Measurements from ENCODE around the gene MYH14. TPM values are rescaled to one million over a fixed set of nuclear protein-coding genes. Genes with fewer than 3 reads are reported as not detected.
"Not testable (repeated sequence)": the region's sequence is repeated elsewhere in the genome, so short reads cannot be mapped to it uniquely, and the experiment has no call there.

MYH14 gene
- total and polyA plus RNA-seq, 9 donors: 11.3 to 49.7 (median 32.9) TPM

DNA sequence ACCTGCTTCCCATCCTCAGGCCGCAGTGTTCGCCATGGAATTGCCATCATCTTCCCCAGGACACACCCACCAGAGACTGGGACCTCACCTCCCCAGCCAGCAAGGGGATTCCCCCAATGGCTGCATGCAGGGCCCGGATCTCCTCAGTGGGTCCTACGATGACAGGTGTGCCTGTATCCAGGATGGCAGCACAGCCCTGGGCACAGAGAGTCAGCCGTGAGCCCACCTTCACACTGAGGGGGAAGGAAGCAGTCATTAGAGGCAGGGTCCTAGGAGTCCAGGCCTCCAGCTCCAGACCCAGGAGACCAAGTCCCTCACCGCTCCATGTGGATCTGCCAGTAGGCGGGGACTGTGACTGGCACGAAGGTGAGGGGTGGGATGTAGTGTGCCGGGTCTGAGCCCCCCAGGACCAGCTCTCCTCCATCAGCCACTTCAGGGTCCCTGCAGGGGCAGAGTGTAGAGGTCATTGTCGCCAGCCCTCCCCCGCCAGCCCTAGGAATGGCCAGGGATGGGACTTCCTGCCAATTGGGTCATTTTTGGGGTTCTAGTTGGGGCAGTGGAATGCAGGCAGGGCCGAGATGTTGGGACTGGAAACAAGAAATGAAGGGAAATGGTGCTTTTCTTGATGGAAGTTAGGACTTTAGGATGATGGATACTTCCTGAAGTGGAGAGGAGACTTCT lies 131.5 kb downstream of the MYH14 start:
- DNase-seq: no peak

DNA sequence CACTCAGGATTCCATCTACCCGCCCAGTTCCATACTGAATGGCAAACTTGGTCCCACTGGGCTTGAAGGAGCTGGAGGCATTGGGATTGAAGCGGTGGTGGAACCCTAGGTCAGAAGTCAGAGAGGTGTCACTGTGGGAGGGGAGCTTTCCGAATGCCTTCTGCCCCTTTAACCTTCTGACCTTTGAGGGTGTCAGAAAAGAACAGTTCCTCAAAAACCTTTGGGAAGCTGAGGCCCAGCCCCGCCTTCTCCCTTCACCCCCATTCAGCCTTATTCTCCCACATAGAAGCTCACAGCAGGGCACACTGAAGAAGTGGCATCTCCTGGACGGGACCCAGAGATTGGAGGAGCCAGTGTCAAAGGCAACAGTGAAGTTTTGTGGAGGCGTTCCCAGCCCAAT lies 133.6 kb downstream of the MYH14 start:
- Histone ChIP-seq H3K4me1 (ENCODE audit: control insufficient read depth, insufficient read depth, low read length) (peaks cover 17% of the 10 kb centered on the region), H3K27me3 (ENCODE audit: control insufficient read depth, insufficient read depth, low read length) (peaks cover 24% of the 10 kb centered on the region)
- not testable (repeated sequence) for H3K27ac ChIP-seq (ENCODE audit: low read length); H3K4me3 ChIP-seq (ENCODE audit: low read length); H3K9me3 ChIP-seq (replicated peaks; ENCODE audit: control insufficient read depth, low read depth, low read length); DNase-seq; H3K36me3 ChIP-seq (ENCODE audit: control insufficient read depth, insufficient read depth, low read length)
- WGBS (ENCODE audit: insufficient coverage): no CpG with 5 or more reads among the region's 6 CpGs

More for the DNA sequence above, 131.5 kb downstream of the MYH14 start:
- no peak overlapping the region for H3K27ac ChIP-seq (ENCODE audit: low read length)
- 91% methylated on average over 6 of the region's 12 CpGs for WGBS (ENCODE audit: insufficient coverage)
- no peaks in the 10 kb centered on the region for H3K36me3 ChIP-seq (ENCODE audit: control insufficient read depth, insufficient read depth, low read length)
- no peaks in the 10 kb centered on the region for H3K9me3 ChIP-seq (replicated peaks; ENCODE audit: control insufficient read depth, low read depth, low read length)
- no peak overlapping the region for H3K4me3 ChIP-seq (ENCODE audit: low read length)
- peaks cover 30% of the 10 kb centered on the region for H3K4me1 ChIP-seq (ENCODE audit: control insufficient read depth, insufficient read depth, low read length)
- H3K27me3 ChIP-seq (ENCODE audit: control insufficient read depth, insufficient read depth, low read length): peaks cover 46% of the 10 kb centered on the region

- no peak for DNase-seq
- Histone ChIP-seq H3K4me1 (ENCODE audit: control insufficient read depth, insufficient read depth, low read length) (no peaks in the 10 kb centered on the region), H3K27me3 (ENCODE audit: control insufficient read depth, insufficient read depth, low read length) (no peaks in the 10 kb centered on the region), H3K4me3 (ENCODE audit: low read length) (no peak overlapping the region), H3K27ac (ENCODE audit: low read length) (no peak overlapping the region), H3K36me3 (ENCODE audit: control insufficient read depth, insufficient read depth, low read length) (no peaks in the 10 kb centered on the region), H3K9me3 (replicated peaks; ENCODE audit: control insufficient read depth, low read depth, low read length) (peaks cover 7% of the 10 kb centered on the region)
Observed at GRCh38 chr19:50340331-50340730, 136.9 kb downstream of the MYH14 start.

DNA sequence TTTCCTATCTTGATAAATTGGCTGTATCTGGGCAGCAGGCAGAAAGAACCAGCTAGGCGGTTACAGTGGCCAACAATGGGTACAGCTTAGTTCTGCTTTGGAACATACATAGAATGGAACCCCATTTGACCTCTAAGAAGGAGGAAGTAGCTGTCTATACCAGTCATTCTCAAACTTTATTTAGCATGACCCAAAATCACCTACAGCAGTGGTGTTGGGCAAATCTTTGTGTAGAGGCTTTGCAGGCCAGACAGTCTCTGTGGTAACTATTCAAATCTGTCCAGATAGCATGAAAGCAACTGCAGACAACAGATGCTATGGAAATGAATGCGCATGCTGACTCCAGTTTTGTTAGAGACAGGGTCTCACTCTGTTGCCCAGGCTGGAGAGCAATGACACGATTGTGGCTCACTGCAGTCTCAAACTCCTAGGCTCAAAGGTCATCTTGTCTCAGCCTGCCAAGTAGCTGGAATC lies 137.7 kb downstream of the MYH14 start:
- Histone ChIP-seq H3K27ac (ENCODE audit: low read length) (no peak overlapping the region), H3K36me3 (ENCODE audit: control insufficient read depth, insufficient read depth, low read length) (no peaks in the 10 kb centered on the region), H3K4me3 (ENCODE audit: low read length) (no peak overlapping the region), H3K9me3 (replicated peaks; ENCODE audit: control insufficient read depth, low read depth, low read length) (peaks cover 7% of the 10 kb centered on the region), H3K4me1 (ENCODE audit: control insufficient read depth, insufficient read depth, low read length) (no peaks in the 10 kb centered on the region), H3K27me3 (ENCODE audit: control insufficient read depth, insufficient read depth, low read length) (no peaks in the 10 kb centered on the region)
- 77% methylated on average over 3 of the region's 3 CpGs for WGBS (ENCODE audit: insufficient coverage)
- DNase-seq: peak; percentile 36

- WGBS (ENCODE audit: insufficient coverage): 80% methylated on average over 1 of the region's 8 CpGs
- no peaks in the 10 kb centered on the region for H3K4me1 ChIP-seq (ENCODE audit: control insufficient read depth, insufficient read depth, low read length)
- no peaks in the 10 kb centered on the region for H3K27me3 ChIP-seq (ENCODE audit: control insufficient read depth, insufficient read depth, low read length)
- DNase-seq: no peak
- no peak overlapping the region for H3K27ac ChIP-seq (ENCODE audit: low read length)
- peaks cover 7% of the 10 kb centered on the region for H3K9me3 ChIP-seq (replicated peaks; ENCODE audit: control insufficient read depth, low read depth, low read length)
- H3K4me3 ChIP-seq (ENCODE audit: low read length): no peak overlapping the region
- H3K36me3 ChIP-seq (ENCODE audit: control insufficient read depth, insufficient read depth, low read length): no peaks in the 10 kb centered on the region
Observed at GRCh38 chr19:50344661-50345318, 141.4 kb downstream of the MYH14 start.

GRCh38 chr19:50347089-50347581 lies 143.7 kb downstream of the MYH14 start:
- not testable (repeated sequence) for H3K27me3 ChIP-seq (ENCODE audit: control insufficient read depth, insufficient read depth, low read length); H3K4me1 ChIP-seq (ENCODE audit: control insufficient read depth, insufficient read depth, low read length); DNase-seq; H3K9me3 ChIP-seq (replicated peaks; ENCODE audit: control insufficient read depth, low read depth, low read length); H3K27ac ChIP-seq (ENCODE audit: low read length); H3K36me3 ChIP-seq (ENCODE audit: control insufficient read depth, insufficient read depth, low read length); H3K4me3 ChIP-seq (ENCODE audit: low read length)
- WGBS (ENCODE audit: insufficient coverage): 14% methylated on average over 1 of the region's 8 CpGs

DNA sequence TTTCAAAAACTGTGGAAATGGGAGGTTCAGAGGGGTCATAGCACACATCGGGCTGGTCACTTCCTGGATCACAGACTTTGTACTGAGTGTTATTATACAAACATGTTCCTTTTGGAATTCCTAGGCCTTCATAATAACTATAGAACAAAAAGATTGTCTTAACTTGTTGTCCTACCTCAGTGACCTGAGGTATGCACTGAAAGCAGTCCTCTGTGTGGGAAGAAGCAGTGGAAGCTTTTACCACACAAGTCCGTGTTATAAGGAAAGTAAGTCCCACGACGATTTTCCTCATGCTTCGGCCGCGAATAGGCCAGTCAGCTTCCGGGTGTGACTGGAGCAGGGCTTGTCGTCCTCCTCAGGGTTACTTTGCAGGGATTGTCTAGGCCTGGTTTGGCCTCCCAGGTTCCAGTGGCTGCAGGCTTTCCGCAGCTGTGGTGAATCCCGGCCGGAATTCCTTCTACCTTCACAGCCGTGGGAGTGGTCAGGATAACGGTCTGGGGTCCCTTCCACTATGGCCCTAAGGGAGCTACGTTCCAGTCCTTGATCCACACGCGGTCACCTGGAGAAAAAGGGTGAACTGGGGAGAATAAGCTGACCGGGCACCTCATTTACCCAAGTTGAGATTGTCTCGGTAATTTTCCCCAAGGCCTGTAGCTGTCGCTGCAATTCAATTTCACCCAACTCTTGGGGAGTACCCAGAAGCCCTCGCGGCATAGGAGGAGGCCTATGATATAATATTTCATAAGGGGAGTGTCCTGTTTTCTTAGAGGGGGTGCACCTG lies 146.0 kb downstream of the MYH14 start:
- no peaks in the 10 kb centered on the region for H3K36me3 ChIP-seq (ENCODE audit: control insufficient read depth, insufficient read depth, low read length)
- no peak for DNase-seq
- no peaks in the 10 kb centered on the region for H3K27me3 ChIP-seq (ENCODE audit: control insufficient read depth, insufficient read depth, low read length)
- H3K4me3 ChIP-seq (ENCODE audit: low read length): no peak overlapping the region
- no peaks in the 10 kb centered on the region for H3K4me1 ChIP-seq (ENCODE audit: control insufficient read depth, insufficient read depth, low read length)
- peaks cover 6% of the 10 kb centered on the region for H3K9me3 ChIP-seq (replicated peaks; ENCODE audit: control insufficient read depth, low read depth, low read length)
- no peak overlapping the region for H3K27ac ChIP-seq (ENCODE audit: low read length)
- WGBS (ENCODE audit: insufficient coverage): 49% methylated on average over 13 of the region's 22 CpGs

- Histone ChIP-seq H3K27me3 (ENCODE audit: control insufficient read depth, insufficient read depth, low read length) (peaks cover under 1% of the 10 kb centered on the region), H3K4me3 (ENCODE audit: low read length) (no peak overlapping the region), H3K36me3 (ENCODE audit: control insufficient read depth, insufficient read depth, low read length) (no peaks in the 10 kb centered on the region), H3K27ac (ENCODE audit: low read length) (no peak overlapping the region), H3K4me1 (ENCODE audit: control insufficient read depth, insufficient read depth, low read length) (peaks cover under 1% of the 10 kb centered on the region), H3K9me3 (replicated peaks; ENCODE audit: control insufficient read depth, low read depth, low read length) (no peaks in the 10 kb centered on the region)
- WGBS (ENCODE audit: insufficient coverage): 43% methylated on average over 1 of the region's 4 CpGs
- no peak for DNase-seq
Observed at GRCh38 chr19:50352242-50352641, 148.8 kb downstream of the MYH14 start.

DNA sequence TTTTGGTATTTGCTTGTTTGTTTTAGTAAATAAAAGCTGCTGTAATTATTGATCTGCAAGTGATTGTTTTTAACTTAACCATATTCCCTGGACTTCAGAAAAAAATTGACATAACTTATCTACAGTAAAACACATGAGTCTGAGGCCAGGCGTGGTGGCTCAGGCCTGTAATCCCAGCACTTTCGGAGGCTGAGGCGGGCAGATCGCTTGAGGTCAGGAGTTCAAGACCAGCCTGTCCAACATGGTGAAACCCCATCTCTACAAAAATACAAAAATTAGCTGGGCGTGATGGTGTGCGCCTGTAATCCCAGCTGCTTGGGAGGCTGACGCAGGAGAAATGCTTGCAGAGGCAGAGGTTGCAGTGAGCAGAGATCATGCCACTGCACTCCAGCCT lies 150.1 kb downstream of the MYH14 start:
- H3K9me3 ChIP-seq (replicated peaks; ENCODE audit: control insufficient read depth, low read depth, low read length); H3K4me3 ChIP-seq (ENCODE audit: low read length); H3K36me3 ChIP-seq (ENCODE audit: control insufficient read depth, insufficient read depth, low read length); H3K4me1 ChIP-seq (ENCODE audit: control insufficient read depth, insufficient read depth, low read length); H3K27me3 ChIP-seq (ENCODE audit: control insufficient read depth, insufficient read depth, low read length); DNase-seq; H3K27ac ChIP-seq (ENCODE audit: low read length): not testable (repeated sequence)
- WGBS (ENCODE audit: insufficient coverage): 81% methylated on average over 7 of the region's 7 CpGs

GRCh38 chr19:50356691-50357177 lies 153.3 kb downstream of the MYH14 start:
- Histone ChIP-seq H3K9me3 (replicated peaks; ENCODE audit: control insufficient read depth, low read depth, low read length) (no peaks in the 10 kb centered on the region), H3K4me3 (ENCODE audit: low read length) (no peak overlapping the region), H3K4me1 (ENCODE audit: control insufficient read depth, insufficient read depth, low read length) (peaks cover 13% of the 10 kb centered on the region), H3K36me3 (ENCODE audit: control insufficient read depth, insufficient read depth, low read length) (no peaks in the 10 kb centered on the region), H3K27me3 (ENCODE audit: control insufficient read depth, insufficient read depth, low read length) (peaks cover 8% of the 10 kb centered on the region), H3K27ac (ENCODE audit: low read length) (no peak overlapping the region)
- 0% methylated on average over 1 of the region's 13 CpGs for WGBS (ENCODE audit: insufficient coverage)
- DNase-seq: no peak
